CD4-positive, alpha-beta memory T cell (primary cell): ENCODE results near the gene ARHGAP42. TPM values are rescaled to one million over a fixed set of nuclear protein-coding genes. Genes with fewer than 3 reads are reported as not detected.

Source experiments
- CTCF ChIA-PET: fragments of 350-600 bp; sonication (Branson Sonifier 250); formaldehyde crosslinking; loops from one replicate; lab custom pipeline; 2021; ENCODE audit warnings: inconsistent platforms; ENCODE audit not compliant: partially characterized antibody; lab: Charles Lee
- POLR2A ChIA-PET: fragments of 350-600 bp; sonication (Branson Sonifier 250); formaldehyde crosslinking; loops from one replicate; lab custom pipeline; 2021; ENCODE audit not compliant: partially characterized antibody; lab: Charles Lee
- DNase-seq, 5 donors: peaks; one replicate each; pipeline versions ENCODE4 v3.0.0 to v3.0.0-alpha.2; 2020 to 2022; ENCODE audit warnings: mixed read lengths in 1 of 5
- H3K27ac ChIP-seq: one replicate; pipeline ENCODE4 v1.7.0; 2013; ENCODE audit warnings: low read depth, low read length
- H3K27me3 ChIP-seq: 2 replicates; pipeline ENCODE4 v1.7.0; 2013; ENCODE audit warnings: mild to moderate bottlenecking, low read length, moderate library complexity; ENCODE audit not compliant: insufficient read depth
- H3K36me3 ChIP-seq: 2 replicates; pipeline ENCODE4 v1.7.0; 2013; ENCODE audit warnings: mild to moderate bottlenecking, low read length, moderate library complexity; ENCODE audit not compliant: insufficient read depth
- H3K4me1 ChIP-seq: 2 replicates; pipeline ENCODE4 v1.7.0; 2013; ENCODE audit warnings: mild to moderate bottlenecking, low read length, moderate library complexity; ENCODE audit not compliant: insufficient read depth
- H3K4me3 ChIP-seq, 2 donors: one replicate each; pipeline ENCODE4 v1.7.0; 2013; ENCODE audit warnings: low read length in 2 of 2, mild to moderate bottlenecking in 1 of 2
- H3K9me3 ChIP-seq, 2 donors: one replicate each; pipeline ENCODE4 v1.7.0; 2013; ENCODE audit warnings: low read length in 2 of 2, control low read depth in 1 of 2; ENCODE audit not compliant: control insufficient read depth in 1 of 2
- H3K27ac Mint-ChIP-seq, 7 donors: one replicate each; pipeline ENCODE4 v1.8.0; 2020 to 2021; ENCODE audit warnings: mixed read lengths in 7 of 7, mild to moderate bottlenecking in 6 of 7, inconsistent platforms in 3 of 7, moderate library complexity in 3 of 7
- H3K27me3 Mint-ChIP-seq, 2 donors: one replicate each; pipeline ENCODE4 v1.8.0; 2020 to 2021; ENCODE audit warnings: mixed read lengths in 2 of 2
- H3K36me3 Mint-ChIP-seq, 2 donors: one replicate each; pipeline ENCODE4 v1.8.0; 2020 to 2021; ENCODE audit warnings: mixed read lengths in 2 of 2, inconsistent platforms in 1 of 2, mild to moderate bottlenecking in 1 of 2
- H3K4me1 Mint-ChIP-seq, 4 donors: one replicate each; pipeline ENCODE4 v1.8.0; 2020 to 2021; ENCODE audit warnings: mixed read lengths in 4 of 4, mild to moderate bottlenecking in 1 of 4
- H3K4me3 Mint-ChIP-seq, 8 donors: one replicate each; pipeline ENCODE4 v1.8.0; 2020 to 2021; ENCODE audit warnings: mixed read lengths in 8 of 8, mild to moderate bottlenecking in 7 of 8, moderate library complexity in 6 of 8, inconsistent platforms in 3 of 8
- H3K9me3 Mint-ChIP-seq, 8 donors: one replicate each; pipeline ENCODE4 v1.8.0; 2020 to 2021; ENCODE audit warnings: mixed read lengths in 8 of 8, mild to moderate bottlenecking in 5 of 8, inconsistent platforms in 3 of 8, moderate library complexity in 1 of 8
- intact Hi-C: fragments of 100-400 bp; cut with micrococcal nuclease; formaldehyde crosslinking; loops from one replicate; pipeline ENCODE4 v1.15.1; 2023
- polyA plus RNA-seq, 2 donors: library from polyadenylated mRNA; unstranded; fragments of 300-500 nt; fragmentation: Illumina TruSeq; gene quantifications; one replicate each; pipeline ENCODE4 v1.2.3, GENCODE V29; 2021
- total RNA-seq, 2 experiments: library from RNA; stranded (reverse); gene quantifications; one replicate each; pipeline ENCODE4 v1.2.3, GENCODE V29; 2021

ARHGAP42 gene
- total and polyA plus RNA-seq, 4 experiments from 2014 or later, result not detected

DNA sequence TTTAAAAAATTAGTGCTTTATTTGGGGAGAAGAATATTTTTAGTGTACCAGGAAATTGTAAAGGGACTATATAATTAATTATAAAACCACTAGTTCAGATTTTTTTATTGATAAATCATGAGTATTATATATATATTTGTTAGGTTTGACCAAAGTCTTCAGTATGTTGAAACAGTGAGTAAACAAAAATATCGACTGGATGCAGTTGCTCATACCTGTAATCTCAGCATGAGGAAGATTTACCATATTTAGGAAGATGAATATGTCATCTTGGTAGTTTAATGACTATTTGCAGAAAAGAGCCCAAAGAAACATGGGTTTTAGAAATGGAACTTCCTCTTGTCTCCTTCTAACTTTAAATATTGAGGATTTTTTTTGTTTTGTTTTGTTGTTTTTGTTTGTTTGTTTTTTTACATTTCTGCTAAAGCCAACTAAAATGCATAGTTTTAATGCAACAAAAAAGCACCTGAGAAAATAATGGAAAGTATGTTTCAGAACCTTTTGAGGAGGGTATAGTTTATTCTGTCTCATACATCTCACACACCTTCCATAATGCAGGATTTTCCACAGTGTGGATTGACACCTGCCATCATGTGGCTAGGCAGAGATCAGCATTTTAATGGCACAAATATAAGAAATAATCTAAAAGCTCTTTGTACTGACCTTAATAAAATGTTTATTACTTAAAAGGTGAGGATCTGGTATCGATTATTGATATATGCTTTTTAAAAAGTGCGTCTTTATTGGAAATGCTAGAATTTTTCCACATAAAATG, 114.3 kb downstream of the ARHGAP42 start:
- Mint-ChIP-seq H3K4me3 (no peak overlapping the region), H3K9me3 (peaks cover 0 to 4% (median 0%) of the 10 kb centered on the region in 8 donors), H3K27me3 (no peaks in the 10 kb centered on the region), H3K4me1 (no peaks in the 10 kb centered on the region), H3K36me3 (no peaks in the 10 kb centered on the region), H3K27ac (no peak overlapping the region)
- ChIA-PET CTCF (no interaction called here), POLR2A (no interaction called here)
- intact Hi-C loops, result no loop called here
- Histone ChIP-seq H3K36me3 (no peaks in the 10 kb centered on the region), H3K27ac (no peak overlapping the region), H3K4me3 (no peak overlapping the region), H3K27me3 (no peaks in the 10 kb centered on the region), H3K4me1 (no peaks in the 10 kb centered on the region), H3K9me3 (no peaks in the 10 kb centered on the region)
- no peak for DNase-seq

DNA sequence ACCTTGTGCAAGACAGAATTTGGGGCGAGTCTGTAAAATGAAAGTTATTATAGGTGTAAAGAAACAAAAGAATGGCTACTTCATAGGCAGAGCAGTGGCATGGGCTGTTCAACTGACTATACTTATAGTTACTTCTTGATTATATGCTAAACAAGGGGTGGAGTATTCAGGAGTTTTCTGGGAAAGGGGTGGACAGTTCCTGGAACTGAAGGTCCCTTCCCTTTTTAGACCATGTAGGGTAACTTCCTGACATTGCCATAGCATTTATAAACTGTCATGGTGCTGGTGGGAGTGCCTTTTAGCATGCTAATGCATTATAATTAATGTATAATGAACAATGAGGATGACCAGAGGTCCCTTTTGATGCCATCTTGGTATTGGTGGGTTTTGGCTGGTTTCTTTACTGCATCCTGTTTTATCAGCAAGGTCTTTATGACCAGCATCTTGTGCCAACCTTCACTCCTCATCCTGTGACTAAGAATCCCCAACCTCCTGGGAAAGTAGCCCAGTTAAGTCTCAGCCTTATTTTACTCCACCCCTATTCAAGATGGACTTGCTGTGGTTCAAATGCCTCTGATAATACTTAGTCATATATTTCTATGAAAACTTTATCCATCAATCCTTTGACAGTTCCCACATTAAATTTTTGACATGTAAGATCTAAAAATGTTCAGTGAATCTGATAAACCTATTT, 118.6 kb downstream of the ARHGAP42 start:
- no peak overlapping the region for H3K4me3 Mint-ChIP-seq
- Histone ChIP-seq H3K9me3 (no peaks in the 10 kb centered on the region), H3K4me1 (no peaks in the 10 kb centered on the region), H3K36me3 (no peaks in the 10 kb centered on the region), H3K27me3 (no peaks in the 10 kb centered on the region), H3K27ac (no peak overlapping the region), H3K4me3 (no peak overlapping the region)
- peaks cover 0 to 5% (median 0%) of the 10 kb centered on the region in 8 donors for H3K9me3 Mint-ChIP-seq
- CTCF ChIA-PET, result no interaction called here
- POLR2A ChIA-PET, result no interaction called here
- H3K27ac Mint-ChIP-seq, result no peak overlapping the region
- H3K27me3 Mint-ChIP-seq, result no peaks in the 10 kb centered on the region
- H3K4me1 Mint-ChIP-seq, result no peaks in the 10 kb centered on the region
- intact Hi-C loops, result no loop called here
- no peak for DNase-seq
- no peaks in the 10 kb centered on the region for H3K36me3 Mint-ChIP-seq

DNA sequence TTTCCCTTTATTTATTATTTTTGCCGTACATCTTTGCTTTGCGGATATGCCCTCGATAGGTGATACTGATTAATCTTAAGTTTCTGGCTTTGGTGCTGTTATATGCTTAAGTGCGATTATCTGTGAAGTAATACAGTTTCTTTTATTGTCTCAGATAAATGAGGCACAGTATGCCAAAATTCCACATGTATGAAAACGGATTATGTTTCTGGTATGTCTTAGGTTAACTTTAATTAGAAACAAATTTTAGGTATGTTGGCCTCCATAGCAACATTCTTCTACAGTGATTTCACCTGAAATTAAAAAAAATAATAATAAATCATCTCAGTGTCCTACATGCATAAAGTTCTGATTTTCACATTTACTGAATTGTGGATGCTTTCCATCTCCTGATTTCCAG, 119.2 kb downstream of the ARHGAP42 start:
- DNase-seq, result no peak
- intact Hi-C loops, result no loop called here
- H3K4me1 ChIP-seq, result no peaks in the 10 kb centered on the region
- no peaks in the 10 kb centered on the region for H3K27me3 ChIP-seq
- H3K9me3 ChIP-seq, result no peaks in the 10 kb centered on the region
- Mint-ChIP-seq H3K27me3 (no peaks in the 10 kb centered on the region), H3K4me3 (no peak overlapping the region), H3K36me3 (no peaks in the 10 kb centered on the region), H3K4me1 (no peaks in the 10 kb centered on the region), H3K9me3 (peaks cover 0 to 5% (median 0%) of the 10 kb centered on the region in 8 donors), H3K27ac (no peak overlapping the region)
- ChIA-PET CTCF (no interaction called here), POLR2A (no interaction called here)
- H3K36me3 ChIP-seq, result no peaks in the 10 kb centered on the region
- no peak overlapping the region for H3K4me3 ChIP-seq
- no peak overlapping the region for H3K27ac ChIP-seq

DNA sequence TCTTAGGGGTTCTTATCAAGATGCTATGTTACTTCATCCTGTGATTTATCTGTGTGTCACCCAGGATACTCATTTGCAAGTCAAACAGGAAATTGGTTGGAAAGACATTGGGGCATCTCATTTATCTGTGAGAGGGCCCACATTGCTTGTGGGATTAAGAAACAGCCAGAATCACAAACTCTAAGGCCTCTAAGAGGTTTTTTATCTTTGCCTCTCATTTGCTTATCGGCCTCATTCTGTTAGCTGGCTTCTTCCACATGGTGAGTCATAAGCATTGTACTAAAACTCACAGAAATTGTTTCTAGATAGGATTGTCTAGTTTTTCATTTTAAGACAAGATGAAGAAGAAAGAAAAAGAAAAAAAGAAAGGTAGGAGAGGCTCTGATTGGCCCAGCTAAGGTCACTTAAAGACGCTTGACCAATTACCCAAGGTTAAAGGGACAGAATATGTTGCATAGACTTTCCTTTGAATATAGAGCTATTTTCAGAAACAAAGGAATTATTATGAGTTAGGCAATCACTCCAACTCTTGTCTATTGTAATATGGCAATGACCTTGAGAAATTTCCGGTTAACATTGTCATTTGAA, 121.9 kb downstream of the ARHGAP42 start:
- CTCF ChIA-PET, result no interaction called here
- Mint-ChIP-seq H3K27ac (no peak overlapping the region), H3K27me3 (no peaks in the 10 kb centered on the region)

DNA sequence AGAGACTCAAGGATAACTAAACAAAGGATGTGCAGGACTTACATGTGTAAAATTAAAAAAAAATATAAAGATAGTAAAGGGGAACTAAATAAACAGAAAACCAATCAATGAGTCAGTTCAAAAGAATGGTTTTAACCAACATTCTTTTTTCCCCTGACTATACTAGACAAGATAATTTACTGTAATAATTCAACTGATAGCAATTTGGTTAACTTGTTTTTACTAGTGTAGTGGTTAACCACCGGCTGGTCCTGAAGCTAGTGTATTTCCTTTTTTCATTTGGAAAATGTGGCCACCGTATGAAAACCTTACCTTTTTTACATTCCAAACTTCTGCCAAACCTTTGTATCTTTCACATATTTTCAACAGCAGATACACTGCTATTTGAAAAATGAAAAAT, 123.1 kb downstream of the ARHGAP42 start:
- Histone ChIP-seq H3K27me3 (no peaks in the 10 kb centered on the region), H3K36me3 (no peaks in the 10 kb centered on the region), H3K9me3 (no peaks in the 10 kb centered on the region), H3K4me1 (no peaks in the 10 kb centered on the region), H3K27ac (no peak overlapping the region), H3K4me3 (no peak overlapping the region)
- POLR2A ChIA-PET, result no interaction called here
- Mint-ChIP-seq H3K36me3 (no peaks in the 10 kb centered on the region), H3K4me1 (no peaks in the 10 kb centered on the region), H3K27ac (no peak overlapping the region), H3K27me3 (no peaks in the 10 kb centered on the region), H3K4me3 (no peak overlapping the region), H3K9me3 (peaks cover 0 to 11% (median 3%) of the 10 kb centered on the region in 8 donors)
- no peak for DNase-seq
- CTCF ChIA-PET, result no interaction called here
- intact Hi-C loops, result no loop called here

More for the DNA sequence above, 121.9 kb downstream of the ARHGAP42 start:
- intact Hi-C loops, result no loop called here
- Histone ChIP-seq H3K9me3 (no peaks in the 10 kb centered on the region), H3K4me1 (no peaks in the 10 kb centered on the region), H3K36me3 (no peaks in the 10 kb centered on the region), H3K27me3 (no peaks in the 10 kb centered on the region), H3K27ac (no peak overlapping the region), H3K4me3 (no peak overlapping the region)
- DNase-seq, result no peak
- Mint-ChIP-seq H3K4me1 (no peaks in the 10 kb centered on the region), H3K36me3 (no peaks in the 10 kb centered on the region), H3K9me3 (peaks cover 0 to 11% (median 2%) of the 10 kb centered on the region in 8 donors), H3K4me3 (no peak overlapping the region)
- POLR2A ChIA-PET, result no interaction called here

DNA sequence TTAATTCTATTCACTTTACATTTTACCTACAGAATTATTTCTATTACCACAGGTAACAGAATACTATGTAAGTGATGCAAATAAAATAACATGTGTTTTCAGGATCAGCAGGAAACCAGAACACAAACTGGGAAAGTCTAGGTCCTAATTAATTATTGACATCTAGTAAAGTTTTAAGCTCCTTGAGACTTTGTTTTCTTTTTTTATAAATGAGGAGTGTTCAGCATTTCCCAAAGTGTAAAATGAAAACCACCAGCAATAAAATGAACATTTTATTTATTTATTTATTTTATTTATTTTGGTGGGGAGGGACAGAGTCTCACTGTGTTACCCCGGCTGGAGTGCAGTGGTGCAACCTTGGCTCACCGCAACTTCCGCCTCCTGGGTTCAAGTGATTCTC, 123.6 kb downstream of the ARHGAP42 start:
- H3K9me3 ChIP-seq, result no peaks in the 10 kb centered on the region
- CTCF ChIA-PET, result no interaction called here
- H3K4me3 ChIP-seq, result no peak overlapping the region
- H3K27ac ChIP-seq, result no peak overlapping the region
- no peak overlapping the region for H3K27ac Mint-ChIP-seq
- POLR2A ChIA-PET, result no interaction called here
- no peaks in the 10 kb centered on the region for H3K36me3 Mint-ChIP-seq
- intact Hi-C loops, result no loop called here
- H3K27me3 Mint-ChIP-seq, result no peaks in the 10 kb centered on the region
- no peaks in the 10 kb centered on the region for H3K36me3 ChIP-seq
- H3K9me3 Mint-ChIP-seq, result peaks cover 0 to 16% (median 4%) of the 10 kb centered on the region in 8 donors
- DNase-seq, result no peak
- no peak overlapping the region for H3K4me3 Mint-ChIP-seq
- no peaks in the 10 kb centered on the region for H3K27me3 ChIP-seq
- H3K4me1 Mint-ChIP-seq, result no peaks in the 10 kb centered on the region
- no peaks in the 10 kb centered on the region for H3K4me1 ChIP-seq

DNA sequence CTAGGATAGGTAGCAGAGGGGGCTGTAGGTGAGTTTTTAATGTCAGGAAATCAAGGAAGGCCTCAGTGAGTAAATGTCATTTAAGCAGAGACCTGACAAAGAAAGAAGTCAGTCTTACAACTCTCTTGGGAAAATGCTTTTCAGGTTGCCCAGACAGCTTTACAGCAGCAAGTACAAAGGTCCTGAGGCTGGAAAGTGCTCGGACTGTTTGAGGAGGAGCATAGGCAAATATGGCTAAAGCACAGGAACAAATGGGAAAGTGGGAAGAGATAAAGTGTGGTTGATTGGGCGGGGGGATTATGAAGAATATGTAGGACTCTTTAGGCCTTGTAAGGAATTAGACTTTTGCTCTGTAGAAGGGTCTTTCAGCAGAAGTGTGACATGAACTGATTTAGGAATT, 125.4 kb downstream of the ARHGAP42 start:
- Histone ChIP-seq H3K9me3 (no peaks in the 10 kb centered on the region), H3K4me1 (no peaks in the 10 kb centered on the region), H3K27me3 (no peaks in the 10 kb centered on the region), H3K4me3 (no peak overlapping the region), H3K27ac (no peak overlapping the region), H3K36me3 (no peaks in the 10 kb centered on the region)
- Mint-ChIP-seq H3K9me3 (peaks cover 0 to 18% (median 4%) of the 10 kb centered on the region in 8 donors), H3K36me3 (no peaks in the 10 kb centered on the region), H3K27me3 (no peaks in the 10 kb centered on the region), H3K27ac (no peak overlapping the region), H3K4me3 (no peak overlapping the region), H3K4me1 (no peaks in the 10 kb centered on the region)
- intact Hi-C loops, result no loop called here
- no peak for DNase-seq
- CTCF ChIA-PET, result no interaction called here
- POLR2A ChIA-PET, result no interaction called here
